Glomerular visceral epithelial cell (primary cell): ENCODE data around the gene PLXNA3.

Source experiments
- DNase-seq: peaks from one replicate; pipeline ENCODE4 v3.0.0-alpha.2; 2016; ENCODE audit errors: extremely low spot score

The PLXNA3 gene

GRCh38 chrX:154435171-154435733 is 22.8 kb upstream of the PLXNA3 start:
- DNase-seq, result no peak

- peak; percentile 33 for DNase-seq
These were observed 21.6 kb upstream of the PLXNA3 start for GRCh38 chrX:154436374-154436982.

GRCh38 chrX:154436983-154437752 is 20.9 kb upstream of the PLXNA3 start, which contains the start of gene GDI1:
Gene GDI1, plus strand, starts transcription at chrX:154437154. Its CDS starts 101 bp downstream, at chrX:154437255.
- peak; percentile 55 for DNase-seq

GRCh38 chrX:154437971-154438893 is 19.8 kb upstream of the PLXNA3 start:
- no peak for DNase-seq

GRCh38 chrX:154439841-154440240 is 18.2 kb upstream of the PLXNA3 start:
- DNase-seq, result no peak

GRCh38 chrX:154440623-154441357 is 17.3 kb upstream of the PLXNA3 start:
- no peak for DNase-seq

- DNase-seq, result no peak
These were observed 16.5 kb upstream of the PLXNA3 start for GRCh38 chrX:154441564-154441963.

GRCh38 chrX:154441984-154442707 is 15.9 kb upstream of the PLXNA3 start:
- no peak for DNase-seq

- DNase-seq, result no peak
These were observed 14.6 kb upstream of the PLXNA3 start for GRCh38 chrX:154443479-154443910.

- peak; percentile 61 for DNase-seq
These were observed 13.9 kb upstream of the PLXNA3 start, which contains the start of gene FAM50A for GRCh38 chrX:154443992-154444754. Gene FAM50A, plus strand, starts transcription at chrX:154444141. Its CDS starts 95 bp downstream, at chrX:154444236.

- DNase-seq, result no peak
These were observed 13.3 kb upstream of the PLXNA3 start for GRCh38 chrX:154444755-154445246.

GRCh38 chrX:154445776-154446175 is 12.3 kb upstream of the PLXNA3 start:
- no peak for DNase-seq

- no peak for DNase-seq
These were observed 11.7 kb upstream of the PLXNA3 start for GRCh38 chrX:154446430-154446829.

GRCh38 chrX:154448484-154448883 is 9.6 kb upstream of the PLXNA3 start:
- no peak for DNase-seq

- no peak for DNase-seq
These were observed 8.5 kb upstream of the PLXNA3 start for GRCh38 chrX:154449618-154450017.

- DNase-seq, result no peak
These were observed 7.8 kb upstream of the PLXNA3 start for GRCh38 chrX:154450312-154450711.

GRCh38 chrX:154452823-154453222 is 5.3 kb upstream of the PLXNA3 start:
- no peak for DNase-seq

- peak; percentile 43 for DNase-seq
These were observed 478 bp upstream of the PLXNA3 start for GRCh38 chrX:154457491-154458115.
